H1 (cell line): ENCODE results near the gene RAB44. TPM values are rescaled to one million over a fixed set of nuclear protein-coding genes. Genes with fewer than 3 reads are reported as not detected.
A peak's percentile ranks its signal among the peaks of the same experiment; 100 is the strongest.

ENCODE experiments used
- CTCF ChIA-PET: fragments of 300-600 bp; sonication (Branson Sonifier 250); formaldehyde crosslinking; loops from one replicate; lab custom pipeline; 2021; ENCODE audit not compliant: partially characterized antibody; lab: Charles Lee
- POLR2A ChIA-PET: fragments of 300-600 bp; sonication (Branson Sonifier 250); formaldehyde crosslinking; loops from one replicate; lab custom pipeline; 2021; ENCODE audit warnings: inconsistent platforms; ENCODE audit not compliant: partially characterized antibody; lab: Charles Lee
- DNase-seq, 2 experiments: peaks; one replicate each; pipeline versions ENCODE4 v3.0.0 to v3.0.0-alpha.2; 2010 to 2022; ENCODE audit warnings: low spot score in 2 of 2, low read depth in 1 of 2, mixed read lengths in 1 of 2
- FAIRE-seq: peaks from 2 replicates; lab custom pipeline; 2011; peaks lifted over from hg19 to GRCh38; lab: Jason Lieb, UNC
- H2AFZ ChIP-seq: 2 replicates; pipeline ENCODE4 v1.8.1; 2012; ENCODE audit warnings: low read length, inconsistent platforms
- H2AK5ac ChIP-seq: 2 replicates; pipeline ENCODE4 v1.6.1; 2013; ENCODE audit warnings: low read depth, low read length
- H2BK120ac ChIP-seq: replicated peaks from 2 replicates; pipeline ENCODE3; 2013; ENCODE audit warnings: low read depth, low read length, inconsistent platforms
- H2BK12ac ChIP-seq: 2 replicates; pipeline ENCODE4 v1.6.1; 2013; ENCODE audit warnings: low read depth, low read length
- H2BK15ac ChIP-seq: 2 replicates; pipeline ENCODE4 v1.6.1; 2013; ENCODE audit warnings: low read length
- H2BK20ac ChIP-seq: 2 replicates; pipeline ENCODE4 v1.6.1; 2013; ENCODE audit warnings: low read length
- H2BK5ac ChIP-seq: 2 replicates; pipeline ENCODE4 v1.6.1; 2013; ENCODE audit warnings: low read depth, low read length
- H3K14ac ChIP-seq: 2 replicates; pipeline ENCODE4 v1.6.1; 2013; ENCODE audit warnings: inconsistent platforms; ENCODE audit not compliant: insufficient read length
- H3K18ac ChIP-seq: 2 replicates; pipeline ENCODE4 v1.6.1; 2013; ENCODE audit warnings: low read length; ENCODE audit errors: extremely low read depth
- H3K23ac ChIP-seq: 2 replicates; pipeline ENCODE4 v1.6.1; 2013; ENCODE audit warnings: inconsistent platforms; ENCODE audit not compliant: insufficient read length
- H3K23me2 ChIP-seq: 2 replicates; pipeline ENCODE4 v1.6.1; 2013; ENCODE audit warnings: low read depth, low read length
- H3K27ac ChIP-seq: 2 replicates; pipeline ENCODE4 v1.6.1; 2011; ENCODE audit warnings: low read depth, low read length, inconsistent platforms
- H3K27me3 ChIP-seq, 4 experiments: replicated peaks in 1 of 4; 1 replicate in 1 of 4; 2 replicates in 3 of 4; pipeline versions ENCODE4 v1.6.1 to v1.8.1; 2011 to 2013; ENCODE audit warnings: low read length in 3 of 4, mild to moderate bottlenecking in 3 of 4, inconsistent platforms in 2 of 4, mixed read lengths in 2 of 4, moderate library complexity in 1 of 4; ENCODE audit not compliant: control insufficient read depth in 3 of 4, insufficient read depth in 3 of 4; ENCODE audit errors: extremely low read depth in 1 of 4
- H3K36me3 ChIP-seq, 4 experiments: 2 replicates each; pipeline versions ENCODE4 v1.6.1 to v1.8.1; 2011 to 2013; ENCODE audit warnings: mild to moderate bottlenecking in 4 of 4, low read length in 3 of 4, moderate library complexity in 2 of 4, control low read depth in 1 of 4, inconsistent platforms in 1 of 4; ENCODE audit not compliant: insufficient read depth in 4 of 4, control insufficient read depth in 2 of 4
- H3K4ac ChIP-seq: replicated peaks from 2 replicates; pipeline ENCODE3; 2013; ENCODE audit warnings: low read length, low read depth, mixed read lengths, inconsistent platforms; ENCODE audit not compliant: insufficient read length
- H3K4me1 ChIP-seq, 4 experiments: replicated peaks in 1 of 4; 1 replicate in 1 of 4; 2 replicates in 3 of 4; pipeline versions ENCODE4 v1.6.1 to v1.8.1; 2011 to 2013; ENCODE audit warnings: low read length in 3 of 4, inconsistent platforms in 2 of 4, mixed read lengths in 1 of 4; ENCODE audit not compliant: insufficient read depth in 4 of 4, control insufficient read depth in 3 of 4
- H3K4me2 ChIP-seq, 2 experiments: 2 replicates each; pipeline versions ENCODE4 v1.6.1 to v1.8.1; 2011 to 2013; ENCODE audit warnings: low read depth in 2 of 2, low read length in 2 of 2, control low read depth in 1 of 2, inconsistent platforms in 1 of 2, mild to moderate bottlenecking in 1 of 2; ENCODE audit not compliant: insufficient read depth in 1 of 2
- H3K4me3 ChIP-seq, 4 experiments: fragments of 200-600, 300-600 bp in 1 of 4; sonication (generic), shearing (Covaris generic), sonication (Bioruptor Twin) in 1 of 4; 2 replicates each; pipeline versions ENCODE4 v1.5.1 to v1.8.1; 2011 to 2016; ENCODE audit warnings: low read length in 4 of 4, low read depth in 3 of 4, control low read depth in 2 of 4, inconsistent platforms in 2 of 4, mild to moderate bottlenecking in 2 of 4, mixed read lengths in 1 of 4, moderate library complexity in 1 of 4; ENCODE audit not compliant: insufficient read depth in 2 of 4; ENCODE audit errors: extremely low read depth in 1 of 4
- H3K56ac ChIP-seq: replicated peaks from 2 replicates; pipeline ENCODE3; 2013; ENCODE audit warnings: low read depth, mild to moderate bottlenecking, mixed read lengths, low read length, inconsistent platforms; ENCODE audit not compliant: insufficient read length
- H3K79me1 ChIP-seq: 2 replicates; pipeline ENCODE4 v1.6.1; 2013; ENCODE audit warnings: low read depth, low read length, control low read depth
- H3K79me2 ChIP-seq, 2 experiments: 2 replicates each; pipeline versions ENCODE4 v1.6.1 to v1.8.1; 2012 to 2013; ENCODE audit warnings: low read length in 2 of 2, mild to moderate bottlenecking in 2 of 2, inconsistent platforms in 1 of 2; ENCODE audit not compliant: insufficient read depth in 2 of 2, control insufficient read depth in 1 of 2
- H3K9ac ChIP-seq, 4 experiments: replicated peaks in 1 of 4; 1 replicate in 1 of 4; 2 replicates in 3 of 4; pipeline versions ENCODE4 v1.6.1 to v1.8.1; 2011 to 2013; ENCODE audit warnings: low read depth in 3 of 4, low read length in 3 of 4, control low read depth in 2 of 4, mild to moderate bottlenecking in 2 of 4, moderate library complexity in 2 of 4, inconsistent platforms in 1 of 4; ENCODE audit errors: extremely low read depth in 1 of 4
- H3K9me3 ChIP-seq, 2 experiments: 2 replicates each; pipeline versions ENCODE4 v1.6.1 to v1.8.1; 2012 to 2013; ENCODE audit warnings: mild to moderate bottlenecking in 2 of 2, moderate library complexity in 2 of 2, control low read depth in 1 of 2, inconsistent platforms in 1 of 2, low read depth in 1 of 2, low read length in 1 of 2, mixed read lengths in 1 of 2; ENCODE audit not compliant: insufficient read depth in 2 of 2
- H4K20me1 ChIP-seq, 2 experiments: replicated peaks in 1 of 2; 2 replicates each; pipeline versions ENCODE3 to v1.8.1; 2011 to 2013; ENCODE audit warnings: inconsistent platforms in 2 of 2, low read length in 2 of 2, mild to moderate bottlenecking in 1 of 2; ENCODE audit not compliant: insufficient read depth in 2 of 2, control insufficient read depth in 1 of 2
- H4K5ac ChIP-seq: 2 replicates; pipeline ENCODE4 v1.6.1; 2013; ENCODE audit warnings: low read length, low read depth, mixed read lengths, inconsistent platforms; ENCODE audit not compliant: insufficient read length
- H4K8ac ChIP-seq: 2 replicates; pipeline ENCODE4 v1.8.0; 2013; ENCODE audit warnings: mild to moderate bottlenecking, moderate library complexity, low read length, inconsistent platforms; ENCODE audit not compliant: insufficient read depth; ENCODE audit errors: extremely low read depth
- H4K91ac ChIP-seq: replicated peaks from 2 replicates; pipeline ENCODE3; 2013; ENCODE audit warnings: low read length, mixed read lengths, inconsistent platforms; ENCODE audit not compliant: insufficient read length
- EP300 ChIP-seq, 2 experiments: IDR thresholded peaks; 1 replicate in 1 of 2; 2 replicates in 1 of 2; pipeline ENCODE4 v1.6.1; 2011 to 2012; ENCODE audit warnings: low read depth in 2 of 2, low read length in 2 of 2, mild to moderate bottlenecking in 2 of 2, borderline replicate concordance in 1 of 2, inconsistent platforms in 1 of 2, moderate library complexity in 1 of 2
- NRF1 ChIP-seq: IDR thresholded peaks from 2 replicates; pipeline ENCODE4 v1.6.1; 2011; ENCODE audit warnings: mild to moderate bottlenecking, low read depth, low read length, improper control_type of control experiment
- POLR2AphosphoS5 ChIP-seq: IDR thresholded peaks from 2 replicates; pipeline ENCODE4 v1.6.1; 2011; ENCODE audit warnings: low read depth, low read length
- RNF2 ChIP-seq: fragments of 200-900, 300-1000 bp; sonication (generic); IDR thresholded peaks from 2 replicates; pipeline ENCODE4 v1.7.1; 2016; ENCODE audit warnings: borderline replicate concordance, low read depth, mild to moderate bottlenecking, antibody characterized with exemption, low read length; ENCODE audit not compliant: poor library complexity, severe bottlenecking; ENCODE audit errors: missing control alignments
- SIX5 ChIP-seq: IDR thresholded peaks from 2 replicates; pipeline ENCODE4 v1.6.1; 2011; ENCODE audit warnings: mild to moderate bottlenecking, low read depth, low read length
- SP1 ChIP-seq: IDR thresholded peaks from 2 replicates; pipeline ENCODE4 v1.6.1; 2011; ENCODE audit warnings: low read depth, low read length
- WGBS, 2 experiments: shearing (Covaris generic) in 1 of 2; methylation state at CpG; one replicate each; pipeline versions ENCODE4 v1.1.6 to v1.1.7; 2013 to 2015; ENCODE audit warnings: low lambda C conversion rate in 2 of 2, mixed read lengths in 2 of 2, inconsistent platforms in 1 of 2, low coverage in 1 of 2, missing lambda C conversion rate in 1 of 2; ENCODE audit not compliant: insufficient replicate concordance in 2 of 2, insufficient coverage in 1 of 2, insufficient read length in 1 of 2; ENCODE audit errors: extremely low coverage in 1 of 2, missing lambda C conversion rate in 1 of 2; 5-methylcytosine and 5-hydroxymethylcytosine counted together
- polyA plus RNA-seq, 7 experiments: library from polyadenylated mRNA; depleted of rRNA in 3 of 7; stranded (reverse) in 5 of 7; unstranded in 2 of 7; fragments of >200 nt in 5 of 7; fragments of 200-250 nt in 2 of 7; gene quantifications; 1 replicate in 5 of 7; 2 replicates in 1 of 7; 4 replicates in 1 of 7; pipeline versions ENCODE4 v1.2.1 to v1.2.3, GENCODE V29; 2011 to 2013; ENCODE audit warnings: missing spikeins in 2 of 7, mixed read lengths in 2 of 7
- total RNA-seq: library from RNA; stranded (reverse); fragmentation: NEBNext Ultra II Directional; extraction: Animal tissue kit (Norgen Biotek cat#: 25700); gene quantifications from 2 replicates; pipeline ENCODE4 v1.2.1, GENCODE V29; 2021

RAB44 gene
- total and polyA plus RNA-seq, 2 of the 8 experiments (the other 6 are each of a cell fraction or from before 2014, with no cell fraction given) = 0.02 TPM; not detected in 1

DNA sequence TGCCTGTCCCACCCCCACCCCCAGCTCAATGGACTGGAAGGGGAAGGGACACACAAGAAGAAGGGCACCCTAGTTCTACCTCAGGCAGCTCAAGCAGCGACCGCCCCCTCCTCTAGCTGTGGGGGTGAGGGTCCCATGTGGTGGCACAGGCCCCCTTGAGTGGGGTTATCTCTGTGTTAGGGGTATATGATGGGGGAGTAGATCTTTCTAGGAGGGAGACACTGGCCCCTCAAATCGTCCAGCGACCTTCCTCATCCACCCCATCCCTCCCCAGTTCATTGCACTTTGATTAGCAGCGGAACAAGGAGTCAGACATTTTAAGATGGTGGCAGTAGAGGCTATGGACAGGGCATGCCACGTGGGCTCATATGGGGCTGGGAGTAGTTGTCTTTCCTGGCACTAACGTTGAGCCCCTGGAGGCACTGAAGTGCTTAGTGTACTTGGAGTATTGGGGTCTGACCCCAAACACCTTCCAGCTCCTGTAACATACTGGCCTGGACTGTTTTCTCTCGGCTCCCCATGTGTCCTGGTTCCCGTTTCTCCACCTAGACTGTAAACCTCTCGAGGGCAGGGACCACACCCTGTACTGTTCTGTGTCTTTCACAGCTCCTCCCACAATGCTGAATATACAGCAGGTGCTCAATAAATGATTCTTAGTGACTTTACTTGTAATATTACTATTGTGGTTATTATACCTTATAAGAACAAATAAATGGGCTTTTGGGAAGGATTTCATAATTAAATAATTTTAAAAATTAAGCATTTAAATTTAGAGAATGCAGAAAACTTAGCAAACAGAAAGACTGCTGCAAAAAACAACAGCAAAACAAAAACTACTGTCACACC is 10.7 kb upstream of the RAB44 start:
- Histone ChIP-seq H3K4me2 (no peak overlapping the region), H3K23me2 (no peaks in the 10 kb centered on the region), H2BK120ac (no peak overlapping the region), H3K14ac (no peak overlapping the region), H4K91ac (no peak overlapping the region), H3K27ac (no peak overlapping the region), H3K23ac (no peak overlapping the region), H3K4me3 (no peak overlapping the region), H4K20me1 (peaks cover 0 to 17% of the 10 kb centered on the region in 2 experiments), H3K79me1 (no peaks in the 10 kb centered on the region)
- 89% methylated on average over 10 of the region's 10 CpGs; no CpG with 5 or more reads in 1 of the 2 experiments for WGBS, 2 experiments
- FAIRE-seq = no peak
- POLR2A ChIA-PET = interaction anchor here (0.6 to 1.6 kb wide), 2 partner anchors 83 to 171 kb away, joined by 3 to 4 read pairs; no protein-coding TSS in a partner anchor
- no peak for TF ChIP-seq SP1
- no peak for TF ChIP-seq RNF2
- TF ChIP-seq POLR2AphosphoS5 = 0 out of 2 replicates have a peak, but pooled peaks have one; percentile 13
- no peak for TF ChIP-seq NRF1
- TF ChIP-seq SIX5 = no peak
- no peak for TF ChIP-seq EP300 (IDR thresholded peaks at IDR 0.05; ENCODE audit: borderline replicate concordance in 1 of 2, low read depth in 2 of 2, low read length in 2 of 2)
- TF ChIP-seq, all 59 proteins: peak for 1
- Histone ChIP-seq H2BK20ac (no peak overlapping the region), H2BK5ac (no peak overlapping the region), H3K4me1 (peaks cover 0 to 4% (median 1%) of the 10 kb centered on the region in 4 experiments; a peak in 3 of 7 replicates), H2AK5ac (no peak overlapping the region), H3K27me3 (no peaks in the 10 kb centered on the region), H3K79me2 (peaks cover 0 to 14% of the 10 kb centered on the region in 2 experiments; a peak in 2 of 4 replicates), H4K8ac (no peak overlapping the region), H3K36me3 (peaks cover 4 to 30% (median 19%) of the 10 kb centered on the region in 4 experiments; a peak in 7 of 8 replicates), H3K18ac (no peak overlapping the region), H2AFZ (no peak overlapping the region), H2BK12ac (no peak overlapping the region), H2BK15ac (no peak overlapping the region), H3K4ac (no peak overlapping the region), H3K56ac (no peak overlapping the region), H3K9ac (no peak overlapping the region), H3K9me3 (no peaks in the 10 kb centered on the region), H4K5ac (no peak overlapping the region)
- CTCF ChIA-PET = interaction anchor here (1.3 to 1.6 kb wide), 4 partner anchors 11 to 339 kb away, joined by 3 to 4 read pairs (median 4); partner anchors contain the start of gene RAB44
- no peak for DNase-seq
